ENCODE measurements around the gene CFAP47.

DNA sequence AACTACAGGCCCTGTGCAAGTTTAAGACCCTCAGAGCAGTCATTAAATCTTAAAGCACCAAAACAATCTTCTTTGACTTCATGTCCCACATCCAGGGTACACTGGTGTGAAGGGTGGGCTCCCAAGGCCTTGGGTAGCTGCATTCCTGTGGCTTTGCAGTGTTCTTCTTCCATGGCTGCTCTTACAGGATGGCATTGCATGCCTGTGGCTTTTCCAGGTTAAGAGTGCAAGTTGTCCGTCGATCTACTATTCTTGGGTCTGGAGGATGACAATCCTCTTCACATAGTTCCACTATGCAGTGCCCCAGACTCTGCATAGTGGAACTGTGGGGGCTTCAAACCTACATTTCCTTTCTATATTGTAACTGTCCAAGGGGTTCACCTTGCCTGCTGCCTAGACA lies 494.5 kb downstream of the CFAP47 start:
- TF ChIP-seq MXI1 (IDR thresholded peaks at IDR 0.05; ENCODE audit: borderline replicate concordance, low read depth, low read length) (no peak), ATF7-NPFF (CRISPR knock-in tag; IDR thresholded peaks at IDR 0.05; ENCODE audit: low read depth) (no peak), THAP7 (CRISPR knock-in tag; IDR thresholded peaks at IDR 0.05) (no peak), BATF2 (CRISPR knock-in tag; IDR thresholded peaks at IDR 0.05) (no peak)

Measured in HepG2 (cell line).